B cell (primary cell): ENCODE measurements around the gene THRAP3.

Source experiments
- EZH2 ChIP-seq: IDR thresholded peaks from 2 replicates; pipeline ENCODE4 v1.6.1; 2012; ENCODE audit warnings: borderline replicate concordance, low read depth, mild to moderate bottlenecking, moderate library complexity, low read length; ENCODE audit not compliant: insufficient read depth, poor library complexity, severe bottlenecking
- TF ChIP-seq, protein P1 (sequence below): fragments of 200-600 bp; IDR thresholded peaks from one replicate; pipeline ENCODE4 v1.8.0; 2022; ENCODE audit warnings: antibody characterized with exemption, mild to moderate bottlenecking

DNA sequence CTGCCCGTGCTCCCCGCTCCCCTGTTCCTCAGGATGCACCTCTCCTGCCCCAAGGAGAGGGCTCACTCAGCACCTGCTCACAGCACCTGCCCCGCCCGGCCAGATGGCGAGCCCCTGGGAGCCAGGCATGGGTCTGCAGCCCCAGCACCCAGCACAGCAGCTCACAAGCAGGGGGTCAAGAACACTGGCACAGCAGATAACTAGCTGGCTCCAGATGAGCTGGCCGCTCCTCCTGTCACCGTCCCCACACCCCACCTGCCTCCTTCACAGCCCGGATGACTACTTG is 120.1 kb downstream of the THRAP3 start:
- no peak for TF ChIP-seq EZH2
- TF ChIP-seq, protein P1, sequence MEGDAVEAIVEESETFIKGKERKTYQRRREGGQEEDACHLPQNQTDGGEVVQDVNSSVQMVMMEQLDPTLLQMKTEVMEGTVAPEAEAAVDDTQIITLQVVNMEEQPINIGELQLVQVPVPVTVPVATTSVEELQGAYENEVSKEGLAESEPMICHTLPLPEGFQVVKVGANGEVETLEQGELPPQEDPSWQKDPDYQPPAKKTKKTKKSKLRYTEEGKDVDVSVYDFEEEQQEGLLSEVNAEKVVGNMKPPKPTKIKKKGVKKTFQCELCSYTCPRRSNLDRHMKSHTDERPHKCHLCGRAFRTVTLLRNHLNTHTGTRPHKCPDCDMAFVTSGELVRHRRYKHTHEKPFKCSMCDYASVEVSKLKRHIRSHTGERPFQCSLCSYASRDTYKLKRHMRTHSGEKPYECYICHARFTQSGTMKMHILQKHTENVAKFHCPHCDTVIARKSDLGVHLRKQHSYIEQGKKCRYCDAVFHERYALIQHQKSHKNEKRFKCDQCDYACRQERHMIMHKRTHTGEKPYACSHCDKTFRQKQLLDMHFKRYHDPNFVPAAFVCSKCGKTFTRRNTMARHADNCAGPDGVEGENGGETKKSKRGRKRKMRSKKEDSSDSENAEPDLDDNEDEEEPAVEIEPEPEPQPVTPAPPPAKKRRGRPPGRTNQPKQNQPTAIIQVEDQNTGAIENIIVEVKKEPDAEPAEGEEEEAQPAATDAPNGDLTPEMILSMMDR = no peak
